Measurements from ENCODE around the gene APCDD1L.

GRCh38 chr20:58522666-58523065, 7.5 kb upstream of the APCDD1L start:
- no peak for TF ChIP-seq CTCF (conservative IDR thresholded peaks at IDR 0.05; ENCODE audit: low read length)
- no peak for TF ChIP-seq EZH2phosphoT487 (IDR thresholded peaks at IDR 0.05; ENCODE audit: borderline replicate concordance)

Data from Loucy (cell line).